Lower lobe of right lung (tissue), 2 donors: ENCODE results near the gene ABL2. TPM values are rescaled to one million over a fixed set of nuclear protein-coding genes. Genes with fewer than 3 reads are reported as not detected.

Source experiments
- ATAC-seq, 2 donors: fragments of 200-7000 bp; cut with Tn5 transposase; one replicate each; pipeline ENCODE4 v1.9.1; 2020 to 2022; ENCODE audit warnings: mild to moderate bottlenecking in 2 of 2, moderate library complexity in 2 of 2
- DNase-seq: peaks from one replicate; pipeline ENCODE4 v3.0.0-alpha.2; 2020
- H3K27ac ChIP-seq: fragments of 200-600 bp; one replicate; pipeline ENCODE4 v1.8.0; 2022
- H3K27me3 ChIP-seq: fragments of 200-600 bp; one replicate; pipeline ENCODE4 v1.8.0; 2022; ENCODE audit warnings: low read depth
- H3K36me3 ChIP-seq: fragments of 200-600 bp; one replicate; pipeline ENCODE4 v1.8.0; 2022; ENCODE audit warnings: mild to moderate bottlenecking
- H3K4me1 ChIP-seq: fragments of 200-600 bp; one replicate; pipeline ENCODE4 v1.8.0; 2022
- H3K4me3 ChIP-seq: fragments of 200-600 bp; one replicate; pipeline ENCODE4 v1.8.0; 2022; ENCODE audit warnings: mild to moderate bottlenecking
- H3K9me3 ChIP-seq: fragments of 200-600 bp; one replicate; pipeline ENCODE4 v1.8.0; 2022
- CTCF ChIP-seq: fragments of 200-600 bp; IDR thresholded peaks from one replicate; pipeline ENCODE4 v1.8.0; 2022; ENCODE audit warnings: antibody characterized with exemption, mild to moderate bottlenecking
- intact Hi-C: fragments of 100-400 bp; cut with DNase I; formaldehyde crosslinking; loops from one replicate; pipeline ENCODE4 v1.11.0; 2022
- total RNA-seq: library from RNA; stranded (reverse); fragmentation: NEBNext Ultra II Directional; extraction: Animal tissue kit (Norgen Biotek cat#: 25700); gene quantifications from one replicate; pipeline ENCODE4 v1.2.1, GENCODE V29; 2021
- donor health status: DM: no; HTN: yes; CAD: no; lungs with severe emphysema.

ABL2 gene
- total RNA-seq, 1 donor from 2014 or later, result 27.0 TPM

GRCh38 chr1:179184403-179184802, 45.1 kb downstream of the ABL2 start:
- intact Hi-C loops, result no loop called here
- H3K27ac ChIP-seq, result no peak overlapping the region
- no peaks in the 10 kb centered on the region for H3K36me3 ChIP-seq
- no peak for ATAC-seq
- no peaks in the 10 kb centered on the region for H3K4me1 ChIP-seq
- H3K9me3 ChIP-seq, result no peaks in the 10 kb centered on the region
- no peak for TF ChIP-seq CTCF
- no peaks in the 10 kb centered on the region for H3K27me3 ChIP-seq
- DNase-seq, result no peak
- H3K4me3 ChIP-seq, result no peak overlapping the region

- no peaks in the 10 kb centered on the region for H3K36me3 ChIP-seq
- no peak for TF ChIP-seq CTCF
- no peak for DNase-seq
- H3K4me1 ChIP-seq, result peaks cover 4% of the 10 kb centered on the region
- intact Hi-C loops, result no loop called here
- H3K4me3 ChIP-seq, result no peak overlapping the region
- no peak overlapping the region for H3K27ac ChIP-seq
- no peak for ATAC-seq
- no peaks in the 10 kb centered on the region for H3K27me3 ChIP-seq
- H3K9me3 ChIP-seq, result no peaks in the 10 kb centered on the region
Observed at GRCh38 chr1:179183857-179184256, 45.6 kb downstream of the ABL2 start.

DNA sequence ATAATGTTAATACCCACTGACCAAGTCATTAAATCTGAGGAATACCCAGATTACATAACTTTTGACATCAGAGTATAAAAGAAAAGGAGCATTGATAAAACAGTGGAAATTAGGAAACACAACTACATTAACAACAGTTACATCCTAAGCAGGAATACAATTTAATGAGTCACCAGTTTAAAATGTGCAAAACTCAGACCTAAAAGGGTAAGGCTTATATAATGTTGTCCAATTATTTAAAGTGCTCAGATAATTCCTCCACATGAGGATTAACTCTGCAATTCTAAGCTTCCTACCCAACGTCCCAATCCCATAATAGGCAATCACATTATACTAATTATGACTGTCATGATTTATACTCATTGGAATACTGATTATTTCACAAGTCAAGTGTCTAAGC, 50.5 kb downstream of the ABL2 start:
- peaks cover 27% of the 10 kb centered on the region for H3K4me1 ChIP-seq
- no peak overlapping the region for H3K4me3 ChIP-seq
- H3K36me3 ChIP-seq, result no peaks in the 10 kb centered on the region
- DNase-seq (no peak), ATAC-seq (no peak)
- H3K27me3 ChIP-seq, result no peaks in the 10 kb centered on the region
- no peaks in the 10 kb centered on the region for H3K9me3 ChIP-seq
- H3K27ac ChIP-seq, result no peak overlapping the region
- intact Hi-C loops, result no loop called here
- TF ChIP-seq CTCF, result no peak

GRCh38 chr1:179178183-179178582, 51.3 kb downstream of the ABL2 start:
- H3K36me3 ChIP-seq, result no peaks in the 10 kb centered on the region
- ATAC-seq (no peak), DNase-seq (no peak)
- TF ChIP-seq CTCF, result no peak
- H3K27ac ChIP-seq, result no peak overlapping the region
- H3K4me3 ChIP-seq, result no peak overlapping the region
- H3K27me3 ChIP-seq, result no peaks in the 10 kb centered on the region
- no peaks in the 10 kb centered on the region for H3K9me3 ChIP-seq
- intact Hi-C loops, result no loop called here
- peaks cover 27% of the 10 kb centered on the region for H3K4me1 ChIP-seq

GRCh38 chr1:179177615-179178014, 51.9 kb downstream of the ABL2 start:
- no peaks in the 10 kb centered on the region for H3K27me3 ChIP-seq
- no peak for ATAC-seq
- H3K27ac ChIP-seq, result no peak overlapping the region
- intact Hi-C loops, result no loop called here
- no peak for TF ChIP-seq CTCF
- no peaks in the 10 kb centered on the region for H3K9me3 ChIP-seq
- no peak for DNase-seq
- no peak overlapping the region for H3K4me3 ChIP-seq
- H3K36me3 ChIP-seq, result no peaks in the 10 kb centered on the region
- H3K4me1 ChIP-seq, result peaks cover 27% of the 10 kb centered on the region

GRCh38 chr1:179177182-179177581, 52.3 kb downstream of the ABL2 start:
- intact Hi-C loops, result no loop called here
- no peak for ATAC-seq
- no peak for DNase-seq
- H3K27me3 ChIP-seq, result no peaks in the 10 kb centered on the region
- no peak for TF ChIP-seq CTCF
- no peak overlapping the region for H3K4me3 ChIP-seq
- no peaks in the 10 kb centered on the region for H3K36me3 ChIP-seq
- H3K4me1 ChIP-seq, result peaks cover 27% of the 10 kb centered on the region
- H3K9me3 ChIP-seq, result no peaks in the 10 kb centered on the region
- H3K27ac ChIP-seq, result no peak overlapping the region
